Stimulated activated CD4-positive, alpha-beta T cell treated with anti-CD3 and anti-CD28 coated beads, Interleukin-15, amount 100 ng/mL, for 1 hour (primary cell): Measurements from ENCODE around the gene C16orf78.
A peak's percentile ranks its signal among the peaks of the same experiment; 100 is the strongest.

Experiments
- DNase-seq, 2 donors: peaks; one replicate each; pipeline ENCODE4 v3.0.0-alpha.2; 2020; ENCODE audit warnings: low read depth in 1 of 2, low spot score in 1 of 2

C16orf78 gene

DNA sequence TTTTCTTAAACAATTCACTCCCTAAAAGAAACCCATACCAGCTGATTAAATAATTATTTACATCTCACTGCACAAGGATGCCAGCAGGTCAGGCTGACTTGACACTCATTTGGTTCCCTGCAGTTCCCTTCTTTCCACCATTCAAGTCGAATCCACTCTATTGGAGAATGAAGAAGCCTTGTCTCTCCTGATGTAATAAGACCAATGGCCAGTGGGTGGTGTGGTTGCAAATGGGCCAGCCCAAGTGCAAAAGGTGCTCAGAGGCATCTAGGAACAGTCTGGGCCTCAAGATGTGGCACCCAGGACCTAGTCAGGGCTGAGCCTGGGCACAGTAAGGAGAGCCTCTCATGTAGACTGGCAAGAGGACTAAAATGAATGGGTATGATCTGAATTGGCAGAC, 9.3 kb downstream of the C16orf78 start:
- no peak for DNase-seq

DNA sequence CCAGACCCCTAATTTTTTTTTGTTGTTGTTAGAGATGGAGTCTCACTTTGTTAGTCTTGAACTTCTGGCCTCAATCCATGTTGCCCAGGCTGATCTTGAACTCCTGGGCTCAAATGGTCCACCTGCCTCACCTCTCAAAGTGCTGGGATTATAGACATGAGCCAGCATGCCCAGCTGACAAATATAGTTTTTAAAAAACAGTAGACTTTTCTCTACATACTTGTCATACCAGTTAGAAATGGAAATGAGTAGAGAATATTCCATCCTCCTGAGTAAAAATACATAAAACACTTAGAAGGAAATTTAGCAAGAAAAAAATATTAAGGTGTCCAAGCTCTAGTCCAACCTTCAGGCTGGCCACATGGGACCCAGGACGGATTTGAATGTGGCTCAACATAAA, 21.4 kb downstream of the C16orf78 start:
- no peak for DNase-seq

GRCh38 chr16:49396206-49396720, 22.7 kb downstream of the C16orf78 start:
- no peak for DNase-seq

- no peak for DNase-seq
Observed at GRCh38 chr16:49398761-49399160, 25.2 kb downstream of the C16orf78 start.

- DNase-seq = no peak
Observed at GRCh38 chr16:49399594-49400364, 26.2 kb downstream of the C16orf78 start.

- no peak for DNase-seq
Observed at GRCh38 chr16:49400611-49401010, 27.0 kb downstream of the C16orf78 start.

GRCh38 chr16:49405123-49405522, 31.5 kb downstream of the C16orf78 start:
- DNase-seq = no peak

GRCh38 chr16:49405530-49405929, 31.9 kb downstream of the C16orf78 start:
- no peak for DNase-seq

GRCh38 chr16:49407873-49408550, 34.4 kb downstream of the C16orf78 start:
- DNase-seq = peak in 1 of 2 donors; percentile 44

DNA sequence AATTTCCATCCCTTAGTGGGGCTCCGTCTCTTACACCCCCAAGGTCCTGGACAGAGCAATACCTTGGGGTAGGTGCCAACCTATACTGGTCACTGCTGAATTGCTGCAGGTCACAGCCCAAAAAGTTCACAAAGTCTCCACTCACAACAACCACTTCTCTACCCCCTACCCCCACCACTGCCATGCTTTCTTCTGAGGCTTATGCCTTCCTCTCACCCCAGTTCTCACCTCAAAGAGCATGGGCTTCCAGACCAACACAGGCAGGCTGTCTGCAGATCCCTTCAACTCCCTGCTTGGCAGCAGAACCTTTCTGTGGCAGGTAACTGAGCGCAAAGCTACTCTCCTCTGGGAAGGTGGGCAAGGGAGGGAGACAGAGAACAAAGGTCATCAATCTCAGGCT, 35.5 kb downstream of the C16orf78 start:
- DNase-seq = no peak

DNA sequence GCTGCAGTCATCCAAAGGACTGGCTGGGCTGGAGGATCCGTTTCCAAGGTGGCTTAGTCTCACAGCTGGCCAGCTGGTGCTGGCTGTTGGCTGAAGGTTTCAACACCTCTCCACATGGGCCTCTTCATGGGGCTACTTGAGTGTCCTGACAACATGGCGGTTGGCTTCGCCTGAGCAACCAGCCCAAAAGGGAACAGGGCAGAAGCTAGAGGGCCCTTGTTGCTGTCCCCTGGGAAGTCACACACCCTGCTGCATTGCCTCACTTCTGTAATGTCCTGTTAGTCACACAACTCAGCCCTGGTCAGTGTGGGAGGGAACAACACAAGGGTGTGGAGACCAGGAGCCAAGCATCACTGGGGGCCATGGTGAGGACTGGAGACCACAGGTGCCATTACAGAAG, 36.6 kb downstream of the C16orf78 start:
- no peak for DNase-seq

DNA sequence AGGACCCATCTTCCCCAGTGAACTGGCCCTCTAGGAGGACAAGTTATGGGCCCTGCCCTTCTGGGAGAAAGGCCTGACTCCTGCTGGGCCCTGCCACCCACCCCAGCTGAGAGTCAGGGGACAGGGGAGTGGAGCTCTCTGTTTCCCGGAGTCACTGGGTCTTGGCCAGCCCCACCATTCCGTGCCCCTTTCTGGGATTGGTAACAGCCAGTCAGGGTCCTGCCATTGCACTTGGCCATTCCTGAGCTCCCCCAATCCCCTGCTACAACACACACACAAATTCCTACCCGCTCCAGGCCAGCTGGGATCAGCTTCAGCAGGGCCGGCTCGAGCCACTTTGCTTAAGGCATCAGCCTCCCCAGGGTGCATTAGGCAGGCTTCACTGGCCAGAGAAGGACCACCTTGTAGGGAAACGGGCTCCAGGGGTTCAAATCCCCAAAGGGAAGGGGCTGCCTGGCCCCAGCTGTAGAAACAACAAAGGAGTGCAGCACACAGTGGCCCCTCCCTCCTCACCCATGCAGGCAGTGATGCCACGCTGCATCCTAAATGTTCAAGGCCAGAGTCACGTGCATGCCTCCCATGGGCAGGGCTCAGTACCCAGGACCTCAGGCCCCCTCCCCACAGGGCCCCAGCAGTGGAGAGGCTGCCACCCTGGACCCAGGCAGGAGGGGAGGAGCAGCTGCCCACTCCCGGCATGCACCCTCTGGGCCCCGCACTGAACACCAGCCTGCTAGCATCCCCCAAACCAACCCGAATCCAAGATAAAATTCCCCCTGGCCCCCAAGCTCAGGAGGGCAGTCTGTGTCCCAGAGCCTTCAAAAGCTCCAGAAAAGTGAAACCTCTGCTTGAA, 37.7 kb downstream of the C16orf78 start:
- DNase-seq = no peak

DNA sequence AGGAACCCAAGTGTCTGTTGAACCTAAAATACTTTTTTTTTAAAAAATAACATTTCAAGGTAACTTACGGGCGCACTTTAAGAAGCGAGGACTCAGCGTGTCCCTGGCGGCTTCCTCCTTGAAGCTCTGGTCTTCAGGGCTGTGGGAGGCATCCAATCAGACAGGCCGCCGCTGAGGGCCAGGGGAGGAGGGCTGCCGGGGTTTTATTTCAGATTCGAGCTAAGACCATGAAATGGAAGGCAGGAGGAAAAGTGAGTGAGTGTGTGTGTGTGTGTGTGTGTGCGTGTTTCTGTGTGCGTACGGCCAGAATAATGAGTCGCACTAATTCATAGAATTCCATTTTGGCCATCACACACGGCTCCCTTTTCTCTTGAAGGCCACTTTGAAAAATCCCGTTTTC, 41.1 kb downstream of the C16orf78 start:
- no peak for DNase-seq

DNA sequence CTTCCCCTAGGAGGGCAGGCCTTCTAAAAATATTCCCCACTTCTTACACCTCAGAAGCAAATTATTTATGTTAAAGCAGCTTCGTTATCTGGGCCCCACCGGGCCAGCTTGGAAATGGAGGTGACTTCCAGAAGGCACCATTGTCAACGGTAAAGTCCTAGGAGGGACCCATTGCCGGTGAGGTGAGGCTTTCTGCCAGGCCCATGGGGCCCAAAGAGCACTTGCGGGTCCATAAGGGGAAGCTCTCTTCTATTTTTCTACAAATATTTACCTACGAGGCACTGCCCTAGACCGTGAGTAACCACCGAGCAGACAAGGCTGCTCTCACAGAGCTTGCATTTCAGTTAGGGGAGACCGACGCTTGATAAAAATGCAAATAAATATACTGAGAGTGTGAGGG, 41.5 kb downstream of the C16orf78 start:
- no peak for DNase-seq

DNA sequence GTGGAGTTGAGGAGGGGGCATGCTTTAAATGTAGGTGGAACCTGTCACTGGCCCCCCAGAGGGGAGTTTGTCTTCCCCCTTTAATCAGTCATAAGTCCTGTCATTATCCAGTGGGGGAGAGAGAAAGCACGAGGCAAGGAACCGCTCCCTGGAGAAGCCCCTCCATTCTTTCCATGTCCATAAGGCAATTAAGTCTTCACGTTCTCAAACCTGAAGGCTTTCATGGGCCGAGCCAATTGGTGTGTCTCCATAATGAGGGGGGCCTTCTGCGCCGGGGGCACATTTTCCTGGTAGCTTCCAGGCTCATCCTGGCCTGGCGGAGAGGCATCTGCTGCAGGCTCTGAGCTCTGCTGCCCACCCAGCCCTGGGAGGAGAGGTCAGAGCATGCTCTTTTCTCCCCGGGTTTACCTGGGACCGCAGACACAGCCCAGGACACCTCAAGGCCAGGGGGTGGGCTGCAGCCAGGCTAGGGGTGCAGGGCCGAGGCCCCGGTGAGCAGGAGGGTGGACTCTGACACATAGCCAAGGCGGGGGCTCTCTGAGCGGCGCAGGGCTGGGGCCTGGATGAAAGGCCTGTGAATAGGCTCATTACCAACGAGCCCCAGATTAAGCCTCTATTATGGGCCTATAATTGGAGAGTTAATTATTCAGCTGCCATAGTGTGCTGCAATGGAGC, 42.5 kb downstream of the C16orf78 start:
- DNase-seq = no peak

GRCh38 chr16:49417354-49417753, 43.8 kb downstream of the C16orf78 start:
- DNase-seq = no peak

DNA sequence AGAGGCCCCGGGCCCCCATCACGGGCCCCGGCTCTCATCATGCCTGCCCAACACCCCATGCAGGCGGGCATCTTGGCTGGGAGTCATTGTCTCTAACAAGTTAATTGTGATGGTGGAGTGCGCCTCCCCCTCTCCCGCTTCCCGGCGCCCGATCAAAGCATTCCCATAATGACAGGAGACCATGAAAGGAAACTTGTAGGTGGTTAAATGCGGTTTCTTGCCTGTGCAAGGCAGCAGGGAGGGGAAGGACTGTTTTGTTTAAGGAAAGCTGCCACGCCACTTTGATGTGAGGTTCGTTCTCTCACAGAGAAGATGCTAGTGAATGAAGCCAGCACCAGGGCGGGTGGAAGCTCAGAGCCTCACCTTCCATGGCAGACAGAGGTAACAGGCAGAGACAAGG, 45.4 kb downstream of the C16orf78 start:
- DNase-seq = no peak

GRCh38 chr16:49419862-49420261, 46.3 kb downstream of the C16orf78 start:
- DNase-seq = no peak

DNA sequence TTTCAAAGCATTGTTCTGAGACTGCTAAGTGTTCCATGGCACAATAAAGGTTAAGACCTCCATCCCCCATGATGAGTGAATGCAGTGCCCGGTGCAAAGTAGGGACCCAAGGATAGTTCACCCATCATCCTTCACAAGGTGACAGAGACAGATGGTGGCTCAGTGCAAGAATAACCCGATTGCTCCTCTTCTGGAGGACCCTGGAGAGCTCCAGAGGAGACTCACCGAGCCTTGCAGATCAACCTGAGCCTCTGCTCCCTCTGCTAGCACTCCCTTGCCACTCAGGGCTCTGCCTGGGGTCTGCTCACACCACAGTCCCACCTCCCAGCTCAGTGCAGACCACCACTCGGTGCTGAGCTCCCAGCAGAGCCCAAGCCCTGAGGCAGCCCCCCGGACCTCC, 49.3 kb downstream of the C16orf78 start:
- no peak for DNase-seq

DNA sequence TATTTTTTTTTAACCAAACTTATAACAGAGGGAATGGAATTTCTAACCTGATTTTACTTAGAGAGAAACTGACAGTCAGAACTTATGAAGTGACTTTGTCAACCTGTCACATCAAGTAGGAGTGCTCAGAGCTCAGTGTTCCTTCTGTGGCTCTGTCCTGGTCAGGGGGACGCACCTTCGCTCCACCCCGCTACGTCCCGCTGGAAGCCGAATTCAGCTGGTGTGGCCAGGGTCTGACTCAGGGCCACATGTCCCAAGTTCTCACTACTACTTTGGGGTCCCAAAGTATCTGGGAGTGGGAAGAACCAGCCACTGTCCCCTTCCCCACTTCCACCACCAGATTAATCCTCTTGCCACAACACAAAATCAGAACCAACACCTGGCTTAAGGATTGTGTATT, 51.4 kb downstream of the C16orf78 start:
- DNase-seq = no peak

- no peak for DNase-seq
Observed at GRCh38 chr16:49427771-49428170, 54.2 kb downstream of the C16orf78 start.
